Spleen (tissue), 7 donors: Measurements from ENCODE around the gene SASH1.

ENCODE experiments used
- CTCF ChIP-seq, 11 experiments: fragments of 200-600 bp in 7 of 11; fragments of 450-650 bp in 4 of 11; sonication (generic) in 4 of 11; IDR thresholded peaks in 8 of 11; conservative IDR thresholded peaks in 3 of 11; 1 replicate in 7 of 11; 2 replicates in 4 of 11; pipeline versions ENCODE4 v1.4.0 to v1.8.0; 2016 to 2021; ENCODE audit warnings: antibody characterized with exemption in 11 of 11, inconsistent platforms in 4 of 11, mild to moderate bottlenecking in 1 of 11
- POLR2A ChIP-seq, 3 donors: fragments of 450-650 bp; IDR thresholded peaks; one replicate each; pipeline ENCODE4 v1.5.1; 2017; ENCODE audit warnings: antibody characterized with exemption in 3 of 3, mild to moderate bottlenecking in 1 of 3
- donor health status: DM: no; HTN: no; CAD: no; lungs with moderate emphysema.
- donor health status: DM: no; HTN: no; CAD: no.
- donor health status: DM: no; HTN: no; CAD: no.

- TF ChIP-seq POLR2A (IDR thresholded peaks at IDR 0.05) (no peak), CTCF (IDR thresholded peaks at IDR 0.05 in 8 of 11, conservative IDR thresholded peaks at IDR 0.05 in 3 of 11) (no peak)
Observed at GRCh38 chr6:148595550-148595949, 252.9 kb downstream of the SASH1 start.
